Dedifferentiated amniotic fluid mesenchymal stem cell (primary cell): Measurements from ENCODE around the gene BPIFB2.
"Not testable (repeated sequence)": the region's sequence is repeated elsewhere in the genome, so short reads cannot be mapped to it uniquely, and the experiment has no call there.

Source experiments
- DNase-seq: peaks from one replicate; pipeline ENCODE4 v3.0.0-alpha.2; 2016; ENCODE audit errors: extremely low spot score

The BPIFB2 gene

GRCh38 chr20:33007376-33008335 is at the start of gene BPIFB2:
Gene BPIFB2 (plus strand): TSS chr20:33007704. CDS start chr20:33008575, 871 bp downstream.
- DNase-seq: no peak

DNA sequence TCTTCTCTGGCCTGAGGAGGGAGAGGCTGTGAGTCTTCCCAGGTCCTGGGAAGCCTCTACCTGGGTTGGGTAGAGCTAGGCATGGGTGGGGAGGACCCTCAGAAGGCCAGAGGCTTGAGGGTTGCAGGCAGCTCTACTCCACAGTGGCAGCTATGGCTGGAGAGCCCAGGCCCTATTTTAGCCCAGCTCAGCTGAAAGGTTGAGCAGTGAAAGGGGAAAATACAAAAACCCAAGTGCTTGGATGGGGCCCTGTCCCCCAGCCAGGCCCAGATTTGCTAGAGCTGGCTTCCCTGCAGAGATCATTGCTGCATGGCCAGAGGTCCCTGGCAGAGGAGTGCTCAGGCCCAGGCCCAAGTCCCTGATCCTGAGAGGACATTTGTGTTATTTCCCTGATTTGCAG is 48.9 kb upstream of the BPIFB2 start:
- no peak for DNase-seq

DNA sequence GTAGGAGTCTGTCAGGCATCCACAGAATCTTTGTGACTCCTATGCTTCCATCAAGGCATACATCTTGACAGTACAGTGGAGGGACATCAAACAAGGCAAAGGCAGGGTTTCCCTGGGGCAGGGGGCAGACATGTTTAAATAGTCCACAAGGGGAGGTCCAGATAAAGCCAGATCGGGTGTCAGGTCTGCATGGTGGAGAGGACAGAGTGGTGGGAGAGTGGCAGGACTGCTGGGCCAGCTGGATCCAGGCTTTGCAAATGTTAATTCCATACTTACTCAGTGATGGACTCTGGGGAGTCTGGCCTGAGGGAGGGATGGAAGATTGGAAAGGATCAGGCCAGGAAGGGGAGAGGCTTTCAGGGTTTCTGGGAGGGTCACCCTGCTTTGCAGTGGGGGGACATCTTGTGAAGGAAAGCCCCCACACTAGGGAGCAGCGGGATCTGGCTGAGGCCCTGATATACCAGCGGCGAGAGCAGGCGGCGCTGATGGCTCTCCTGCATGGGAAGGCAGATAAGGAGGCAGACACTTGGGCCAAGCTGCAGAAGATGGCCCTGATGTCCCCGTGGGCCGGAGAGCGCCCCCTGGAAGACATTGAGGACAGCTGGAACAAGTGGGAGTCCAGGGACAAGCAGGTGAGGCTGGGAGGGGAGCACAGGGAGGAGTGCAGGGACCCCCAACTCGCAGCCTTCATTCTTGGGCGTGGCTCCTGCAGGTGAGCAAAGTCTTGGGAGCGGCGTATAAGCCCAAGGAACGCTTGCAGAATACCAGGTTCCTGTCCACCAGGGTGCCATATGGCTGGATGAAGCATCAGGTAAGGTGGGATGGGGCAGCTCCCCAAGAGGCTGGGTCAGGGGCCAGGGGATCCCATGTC is 47.9 kb upstream of the BPIFB2 start:
- DNase-seq: no peak

GRCh38 chr20:32960222-32960518 is 47.3 kb upstream of the BPIFB2 start:
- DNase-seq: no peak

- DNase-seq: no peak
Measured at GRCh38 chr20:32960849-32961731, 46.4 kb upstream of the BPIFB2 start.

GRCh38 chr20:32962053-32962452 is 45.5 kb upstream of the BPIFB2 start:
- no peak for DNase-seq

DNA sequence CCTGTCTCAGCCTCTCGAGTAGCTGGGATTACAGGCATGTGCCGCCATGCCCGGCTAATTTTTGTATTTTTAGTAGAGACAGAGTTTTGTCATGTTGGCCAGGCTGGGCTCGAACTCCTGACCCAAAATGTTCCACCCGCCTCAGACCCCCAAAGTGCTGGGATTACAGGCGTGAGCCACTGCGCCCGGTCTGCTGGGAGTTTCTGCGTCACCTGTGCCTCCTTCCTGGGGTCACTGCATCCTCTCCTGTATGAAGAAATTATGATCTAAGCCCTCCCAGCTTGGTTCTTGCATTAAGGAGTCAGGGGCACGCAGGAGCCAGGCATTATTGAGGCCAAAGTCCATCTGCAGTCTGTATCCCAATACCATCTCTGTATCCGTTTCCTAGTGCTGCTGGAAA is 44.9 kb upstream of the BPIFB2 start:
- DNase-seq: not testable (repeated sequence)

GRCh38 chr20:32963176-32963575 is 44.3 kb upstream of the BPIFB2 start:
- no peak for DNase-seq

DNA sequence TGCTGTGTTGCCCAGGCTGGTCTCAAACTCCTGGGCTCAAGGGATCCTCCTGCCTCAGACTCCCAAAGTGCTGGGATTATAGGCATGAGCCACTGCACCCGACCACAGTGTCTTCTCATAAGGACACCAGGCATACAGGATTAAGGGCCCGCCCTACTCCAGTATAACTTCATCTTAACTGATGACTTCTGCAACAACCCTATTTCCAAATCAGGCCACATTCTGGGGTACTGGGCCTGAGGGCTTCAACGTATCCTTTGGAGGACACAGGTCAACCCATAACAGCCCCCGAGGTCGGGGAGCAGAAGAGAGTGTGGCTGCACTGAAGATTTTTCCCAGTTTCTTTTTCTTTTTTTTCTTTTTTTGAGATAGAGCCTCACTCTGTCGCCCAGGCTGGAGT is 42.9 kb upstream of the BPIFB2 start:
- no peak for DNase-seq

DNA sequence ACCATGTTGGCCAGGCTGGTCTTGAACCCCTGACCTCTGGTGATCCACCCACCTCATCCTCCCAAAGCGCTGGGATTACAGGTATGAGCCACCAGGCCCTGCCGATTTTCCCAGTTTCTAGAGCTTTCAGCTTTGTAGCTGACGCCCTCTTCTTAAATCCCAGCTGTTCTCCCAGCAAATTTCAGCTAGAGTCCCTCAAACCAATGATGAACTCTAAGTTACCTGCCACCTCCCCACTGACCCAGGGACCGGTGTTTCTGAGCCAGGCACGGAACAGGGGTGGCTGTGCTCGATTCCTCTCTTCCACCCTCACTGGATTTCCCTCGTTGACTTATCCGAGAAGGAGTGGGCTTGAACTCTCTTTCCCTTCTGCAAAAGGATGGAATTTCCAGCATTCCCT is 42.4 kb upstream of the BPIFB2 start:
- DNase-seq: no peak

GRCh38 chr20:32965581-32966373 is 41.7 kb upstream of the BPIFB2 start:
- no peak for DNase-seq

- no peak for DNase-seq
Measured at GRCh38 chr20:32966382-32966781, 41.1 kb upstream of the BPIFB2 start.

DNA sequence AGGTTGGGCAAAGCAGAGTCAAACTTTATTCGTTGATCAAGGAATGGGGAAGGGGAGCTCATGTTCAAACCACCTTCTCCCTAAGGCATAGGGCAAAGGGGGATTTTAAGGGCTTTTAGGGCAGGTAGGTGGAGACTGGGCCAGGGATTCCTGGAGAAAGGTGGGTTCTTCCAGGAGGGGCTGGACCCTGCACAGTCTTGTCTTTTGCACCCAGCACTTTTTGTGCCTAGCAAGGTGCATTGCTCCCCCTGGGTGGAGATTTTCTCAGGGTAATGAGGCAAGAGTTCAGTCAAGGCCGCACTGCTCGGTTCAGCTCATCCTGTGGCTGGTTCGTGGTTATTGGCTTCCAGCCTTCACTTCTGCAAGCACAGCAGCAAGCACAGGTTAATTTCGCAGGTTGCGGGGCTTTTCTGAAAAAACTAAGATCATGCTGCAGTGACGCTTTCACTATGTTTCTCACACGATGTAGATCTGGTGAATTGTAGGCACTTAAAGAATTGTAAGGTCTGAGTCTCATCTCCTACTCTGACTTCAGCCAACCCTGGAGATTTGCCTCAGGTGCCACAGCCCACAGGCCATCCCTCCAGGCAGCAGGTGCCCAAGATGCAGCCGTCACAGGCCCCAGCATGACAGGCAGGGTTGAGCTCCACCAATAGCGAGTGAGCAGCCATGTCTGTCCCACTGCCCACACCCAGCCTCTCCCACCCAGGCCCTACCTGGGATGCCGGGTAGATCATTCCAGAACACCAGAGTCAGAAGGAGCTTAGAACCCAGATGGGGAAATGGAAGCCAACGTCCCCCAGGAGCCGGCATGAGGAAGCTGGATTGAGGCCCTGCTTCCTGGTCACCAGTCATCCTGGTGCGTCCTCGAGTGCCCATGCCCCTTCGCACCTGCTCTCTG is 40.4 kb upstream of the BPIFB2 start:
- DNase-seq: no peak

GRCh38 chr20:32967961-32968457 is 39.5 kb upstream of the BPIFB2 start:
- no peak for DNase-seq

- DNase-seq: no peak
Measured at GRCh38 chr20:32968478-32969241, 38.8 kb upstream of the BPIFB2 start.

GRCh38 chr20:32969356-32970114 is 38.0 kb upstream of the BPIFB2 start:
- no peak for DNase-seq

- DNase-seq: no peak
Measured at GRCh38 chr20:32970115-32970972, 37.2 kb upstream of the BPIFB2 start.
